HepG2 (cell line): Measurements from ENCODE around the gene UNC5B. TPM values are rescaled to one million over a fixed set of nuclear protein-coding genes. Genes with fewer than 3 reads are reported as not detected.
A peak's percentile ranks its signal among the peaks of the same experiment; 100 is the strongest.

ENCODE experiments used
- CCDC6 ChIP-seq: sonication (generic); formaldehyde crosslinking; IDR thresholded peaks from 2 replicates; pipeline ENCODE4 v1.8.1; 2022; ENCODE audit warnings: mild to moderate bottlenecking, missing genetic modification reagents, moderate library complexity
- EED ChIP-seq: sonication (generic); formaldehyde crosslinking; IDR thresholded peaks from 2 replicates; pipeline ENCODE4 v1.5.0; 2020; ENCODE audit warnings: mild to moderate bottlenecking, missing genetic modification reagents
- GFI1 ChIP-seq: sonication (generic); formaldehyde crosslinking; IDR thresholded peaks from 2 replicates; pipeline ENCODE4 v1.5.0; 2020; ENCODE audit warnings: missing genetic modification reagents, mild to moderate bottlenecking, borderline replicate concordance
- HNF4A ChIP-seq: sonication (generic); formaldehyde crosslinking; IDR thresholded peaks from 2 replicates; pipeline ENCODE4 v1.4.0; 2020; ENCODE audit warnings: missing genetic modification reagents
- HOXA5 ChIP-seq: sonication (generic); formaldehyde crosslinking; IDR thresholded peaks from 2 replicates; pipeline ENCODE4 v1.4.0; 2020; ENCODE audit warnings: missing genetic modification reagents
- KAT8 ChIP-seq: IDR thresholded peaks from 2 replicates; pipeline ENCODE4 v1.6.1; 2016; ENCODE audit warnings: missing genetic modification reagents, missing compliant biosample characterization
- KDM1A ChIP-seq: IDR thresholded peaks from 2 replicates; pipeline ENCODE4 v1.6.1; 2016; ENCODE audit warnings: missing compliant biosample characterization
- KDM3A ChIP-seq: IDR thresholded peaks from 2 replicates; pipeline ENCODE4 v1.6.1; 2018; ENCODE audit warnings: low read depth, missing compliant biosample characterization
- MAF1 ChIP-seq: sonication (generic); formaldehyde crosslinking; IDR thresholded peaks from 2 replicates; pipeline ENCODE4 v1.5.0; 2020; ENCODE audit warnings: missing genetic modification reagents, borderline replicate concordance
- SCMH1 ChIP-seq: sonication (generic); formaldehyde crosslinking; IDR thresholded peaks from 2 replicates; pipeline ENCODE4 v1.9.0; 2021; ENCODE audit warnings: missing genetic modification reagents, mild to moderate bottlenecking, borderline replicate concordance
- ZFX ChIP-seq: sonication (generic); formaldehyde crosslinking; IDR thresholded peaks from 2 replicates; pipeline ENCODE4 v1.4.0; 2020; ENCODE audit warnings: mild to moderate bottlenecking, low read depth, missing genetic modification reagents, moderate library complexity
- ZMYM4 ChIP-seq: sonication (generic); formaldehyde crosslinking; IDR thresholded peaks from 2 replicates; pipeline ENCODE4 v1.8.1; 2023; ENCODE audit warnings: mild to moderate bottlenecking, missing genetic modification reagents
- ZNF225 ChIP-seq: sonication (generic); formaldehyde crosslinking; IDR thresholded peaks from 2 replicates; pipeline ENCODE4 v1.4.0; 2020; ENCODE audit warnings: mild to moderate bottlenecking, missing genetic modification reagents
- ZNF652 ChIP-seq: IDR thresholded peaks from 2 replicates; pipeline ENCODE4 v1.6.1; 2016; ENCODE audit warnings: low read depth, borderline replicate concordance
- ZNF83 ChIP-seq: sonication (generic); formaldehyde crosslinking; IDR thresholded peaks from 2 replicates; pipeline ENCODE4 v1.4.0; 2020; ENCODE audit warnings: missing genetic modification reagents, mild to moderate bottlenecking, borderline replicate concordance
- polyA plus RNA-seq, 8 experiments: library from polyadenylated mRNA; depleted of rRNA in 3 of 8; stranded (reverse) in 7 of 8; unstranded in 1 of 8; fragments of >200 nt; fragmentation: Illumina TruSeq in 4 of 8; extraction: Trizol in 4 of 8; gene quantifications; 2 replicates each; pipeline versions ENCODE4 v1.2.1 to v1.2.3, GENCODE V29; 2011 to 2016; ENCODE audit warnings: low read depth in 4 of 8, missing spikeins in 1 of 8, mixed read lengths in 1 of 8; ENCODE audit not compliant: insufficient read depth in 1 of 8
- total RNA-seq, 5 experiments: library from RNA; depleted of rRNA; stranded (reverse); fragments of >200 nt; fragmentation: Illumina TruSeq; extraction: Trizol; gene quantifications; 2 replicates each; pipeline ENCODE4 v1.2.3, GENCODE V29; 2016; ENCODE audit warnings: low read depth in 1 of 5
- TF ChIP-seq, protein P1 (sequence below): sonication (generic); formaldehyde crosslinking; IDR thresholded peaks from 2 replicates; pipeline ENCODE4 v1.4.0; 2020; ENCODE audit warnings: missing genetic modification reagents
- TF ChIP-seq, protein P2 (sequence below), 2 experiments: fragments of 450-650 bp in 1 of 2; sonication (generic) in 1 of 2; formaldehyde crosslinking in 1 of 2; IDR thresholded peaks; 2 replicates each; pipeline versions ENCODE4 v1.6.1 to v1.8.0; 2016 to 2022; ENCODE audit warnings: antibody characterized with exemption in 1 of 2, mild to moderate bottlenecking in 1 of 2, missing genetic modification reagents in 1 of 2
- TF ChIP-seq, protein P3 (sequence below): sonication (generic); formaldehyde crosslinking; IDR thresholded peaks from 2 replicates; pipeline ENCODE4 v1.8.1; 2023; ENCODE audit warnings: missing genetic modification reagents, inconsistent platforms, borderline replicate concordance

Gene UNC5B
- total and polyA plus RNA-seq, 2 of the 13 experiments (the other 11 are each of a cell fraction or from before 2014, with no cell fraction given): 0.07 TPM

DNA sequence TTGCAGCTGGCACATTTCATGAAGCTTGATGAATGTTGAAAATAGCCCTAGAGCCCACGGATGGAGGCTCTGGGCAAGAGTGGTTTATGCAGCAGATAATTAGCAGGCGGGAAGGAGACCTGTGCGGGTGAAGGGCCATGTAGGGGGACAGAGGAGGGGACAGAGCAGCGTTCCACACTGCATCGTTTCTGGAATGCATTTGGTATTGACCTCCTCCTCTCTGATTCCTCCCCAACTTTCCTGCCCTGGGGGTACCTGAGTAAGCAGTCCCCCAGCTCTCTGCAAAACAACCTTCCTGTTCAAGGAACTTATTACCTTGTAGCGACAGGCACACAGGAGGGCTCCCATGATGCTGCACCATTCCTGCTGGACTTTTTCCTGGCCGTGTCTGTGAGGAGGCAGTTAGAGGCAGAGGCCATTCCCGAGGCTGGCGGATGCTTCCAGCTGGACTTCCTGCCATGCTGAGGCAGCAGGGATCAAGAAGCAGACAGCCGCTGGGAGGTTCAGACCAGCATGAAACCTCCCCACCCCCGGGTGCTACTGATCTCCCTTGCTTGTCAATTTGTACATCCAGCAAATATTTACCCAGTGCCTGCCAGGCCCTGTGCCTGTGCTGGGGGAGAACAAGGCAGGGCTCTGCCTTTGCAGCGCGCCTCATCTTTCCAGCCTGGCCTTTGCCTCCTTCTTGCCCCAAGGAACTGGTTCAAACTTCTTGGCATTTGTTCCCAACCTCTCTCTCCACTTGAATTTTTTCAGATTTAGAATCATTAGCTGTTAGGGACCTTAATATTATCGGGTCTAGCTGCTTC is 135.4 kb downstream of the UNC5B start (continued):
- TF ChIP-seq KDM3A (CRISPR knock-in tag) (0 out of 2 replicates have a peak, but pooled peaks have one; percentile 85), SCMH1 (no peak), GFI1 (CRISPR knock-in tag) (no peak), KDM1A (no peak), ZNF225 (CRISPR knock-in tag) (no peak), MAF1 (no peak), ZMYM4 (CRISPR knock-in tag) (peak; percentile 69), HOXA5 (CRISPR knock-in tag) (peak; percentile 86), ZNF83 (CRISPR knock-in tag) (no peak), ZNF652 (CRISPR knock-in tag) (no peak), CCDC6 (CRISPR knock-in tag) (no peak), ZFX (CRISPR knock-in tag) (peak; percentile 74), HNF4A (CRISPR knock-in tag) (peak; percentile 75), KAT8 (CRISPR knock-in tag) (peak; percentile 80), EED (CRISPR knock-in tag) (no peak)
- TF ChIP-seq, protein P1, sequence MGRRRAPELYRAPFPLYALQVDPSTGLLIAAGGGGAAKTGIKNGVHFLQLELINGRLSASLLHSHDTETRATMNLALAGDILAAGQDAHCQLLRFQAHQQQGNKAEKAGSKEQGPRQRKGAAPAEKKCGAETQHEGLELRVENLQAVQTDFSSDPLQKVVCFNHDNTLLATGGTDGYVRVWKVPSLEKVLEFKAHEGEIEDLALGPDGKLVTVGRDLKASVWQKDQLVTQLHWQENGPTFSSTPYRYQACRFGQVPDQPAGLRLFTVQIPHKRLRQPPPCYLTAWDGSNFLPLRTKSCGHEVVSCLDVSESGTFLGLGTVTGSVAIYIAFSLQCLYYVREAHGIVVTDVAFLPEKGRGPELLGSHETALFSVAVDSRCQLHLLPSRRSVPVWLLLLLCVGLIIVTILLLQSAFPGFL (CRISPR knock-in tag): no peak
- TF ChIP-seq, protein P2, sequence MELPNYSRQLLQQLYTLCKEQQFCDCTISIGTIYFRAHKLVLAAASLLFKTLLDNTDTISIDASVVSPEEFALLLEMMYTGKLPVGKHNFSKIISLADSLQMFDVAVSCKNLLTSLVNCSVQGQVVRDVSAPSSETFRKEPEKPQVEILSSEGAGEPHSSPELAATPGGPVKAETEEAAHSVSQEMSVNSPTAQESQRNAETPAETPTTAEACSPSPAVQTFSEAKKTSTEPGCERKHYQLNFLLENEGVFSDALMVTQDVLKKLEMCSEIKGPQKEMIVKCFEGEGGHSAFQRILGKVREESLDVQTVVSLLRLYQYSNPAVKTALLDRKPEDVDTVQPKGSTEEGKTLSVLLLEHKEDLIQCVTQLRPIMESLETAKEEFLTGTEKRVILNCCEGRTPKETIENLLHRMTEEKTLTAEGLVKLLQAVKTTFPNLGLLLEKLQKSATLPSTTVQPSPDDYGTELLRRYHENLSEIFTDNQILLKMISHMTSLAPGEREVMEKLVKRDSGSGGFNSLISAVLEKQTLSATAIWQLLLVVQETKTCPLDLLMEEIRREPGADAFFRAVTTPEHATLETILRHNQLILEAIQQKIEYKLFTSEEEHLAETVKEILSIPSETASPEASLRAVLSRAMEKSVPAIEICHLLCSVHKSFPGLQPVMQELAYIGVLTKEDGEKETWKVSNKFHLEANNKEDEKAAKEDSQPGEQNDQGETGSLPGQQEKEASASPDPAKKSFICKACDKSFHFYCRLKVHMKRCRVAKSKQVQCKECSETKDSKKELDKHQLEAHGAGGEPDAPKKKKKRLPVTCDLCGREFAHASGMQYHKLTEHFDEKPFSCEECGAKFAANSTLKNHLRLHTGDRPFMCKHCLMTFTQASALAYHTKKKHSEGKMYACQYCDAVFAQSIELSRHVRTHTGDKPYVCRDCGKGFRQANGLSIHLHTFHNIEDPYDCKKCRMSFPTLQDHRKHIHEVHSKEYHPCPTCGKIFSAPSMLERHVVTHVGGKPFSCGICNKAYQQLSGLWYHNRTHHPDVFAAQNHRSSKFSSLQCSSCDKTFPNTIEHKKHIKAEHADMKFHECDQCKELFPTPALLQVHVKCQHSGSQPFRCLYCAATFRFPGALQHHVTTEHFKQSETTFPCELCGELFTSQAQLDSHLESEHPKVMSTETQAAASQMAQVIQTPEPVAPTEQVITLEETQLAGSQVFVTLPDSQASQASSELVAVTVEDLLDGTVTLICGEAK (IDR thresholded peaks at IDR 0.05): no peak
- TF ChIP-seq, protein P2 (CRISPR knock-in tag; IDR thresholded peaks at IDR 0.05): peak; percentile 79; the same call in 1 of the 2 replicates
- TF ChIP-seq, protein P3, sequence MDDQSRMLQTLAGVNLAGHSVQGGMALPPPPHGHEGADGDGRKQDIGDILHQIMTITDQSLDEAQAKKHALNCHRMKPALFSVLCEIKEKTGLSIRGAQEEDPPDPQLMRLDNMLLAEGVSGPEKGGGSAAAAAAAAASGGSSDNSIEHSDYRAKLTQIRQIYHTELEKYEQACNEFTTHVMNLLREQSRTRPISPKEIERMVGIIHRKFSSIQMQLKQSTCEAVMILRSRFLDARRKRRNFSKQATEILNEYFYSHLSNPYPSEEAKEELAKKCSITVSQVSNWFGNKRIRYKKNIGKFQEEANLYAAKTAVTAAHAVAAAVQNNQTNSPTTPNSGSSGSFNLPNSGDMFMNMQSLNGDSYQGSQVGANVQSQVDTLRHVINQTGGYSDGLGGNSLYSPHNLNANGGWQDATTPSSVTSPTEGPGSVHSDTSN (CRISPR knock-in tag): no peak
